Measurements from ENCODE around the gene RHOA.
"Not testable (repeated sequence)": the region's sequence is repeated elsewhere in the genome, so short reads cannot be mapped to it uniquely, and the experiment has no call there.

- not testable (repeated sequence) for TF ChIP-seq EP300, CTCF (IDR thresholded peaks at IDR 0.05)
Measured at GRCh38 chr3:49328350-49328749, 83.4 kb downstream of the RHOA start.
